OCI-LY7 (cell line): ENCODE data around the gene FOXF1.

Experiments used
- CTCF ChIP-seq: fragments of 200-600 bp; sonication (generic); conservative IDR thresholded peaks from 2 replicates; pipeline ENCODE4 v1.5.1; 2014; ENCODE audit warnings: mild to moderate bottlenecking, antibody characterized with exemption, low read length, moderate library complexity, mixed read lengths
- EZH2phosphoT487 ChIP-seq: fragments of 200-600 bp; sonication (generic); IDR thresholded peaks from 2 replicates; pipeline ENCODE4 v1.6.1; 2018; ENCODE audit warnings: low read depth, borderline replicate concordance, mild to moderate bottlenecking, mixed run types, antibody characterized with exemption, low read length, moderate library complexity, mixed read lengths

- TF ChIP-seq CTCF (no peak), EZH2phosphoT487 (no peak)
These were observed 37.0 kb downstream of the FOXF1 start for GRCh38 chr16:86547286-86547685.
